OCI-LY1 (cell line): ENCODE data around the gene RENBP.

Source experiments
- CTCF ChIP-seq: fragments of 200-600 bp; sonication (generic), shearing (Covaris generic); IDR thresholded peaks from 2 replicates; pipeline ENCODE4 v1.5.1; 2017; ENCODE audit warnings: mild to moderate bottlenecking, antibody characterized with exemption, low read length, moderate library complexity, mixed read lengths
- EZH2 ChIP-seq: fragments of 200-600 bp; sonication (generic), shearing (Covaris generic); IDR thresholded peaks from 2 replicates; pipeline ENCODE4 v1.8.0; 2017; ENCODE audit warnings: borderline replicate concordance, mixed run types, mild to moderate bottlenecking, antibody characterized with exemption, low read length, moderate library complexity, mixed read lengths

GRCh38 chrX:153934762-153935325 is 9.6 kb downstream of the RENBP start, which contains the start of gene NAA10:
- no peak for TF ChIP-seq CTCF
- no peak for TF ChIP-seq EZH2
